CD14-positive monocyte (primary cell): ENCODE data around the gene CPLX4. TPM values are rescaled to one million over a fixed set of nuclear protein-coding genes. Genes with fewer than 3 reads are reported as not detected.

Experiments
- DNase-seq, 3 donors: peaks; one replicate each; pipeline ENCODE4 v3.0.0-alpha.2; 2011 to 2022
- H2AFZ ChIP-seq: 2 replicates; pipeline ENCODE4 v1.6.0; 2012; ENCODE audit warnings: mild to moderate bottlenecking, low read depth, low read length, inconsistent platforms; ENCODE audit not compliant: insufficient read depth, poor library complexity, severe bottlenecking
- H3K27ac ChIP-seq, 2 donors: 1 replicate in 1 of 2; 2 replicates in 1 of 2; pipeline ENCODE4 v1.5.1; 2012 to 2013; ENCODE audit warnings: low read length in 2 of 2, control low read depth in 1 of 2, inconsistent platforms in 1 of 2, low read depth in 1 of 2, mild to moderate bottlenecking in 1 of 2
- H3K27me3 ChIP-seq, 2 donors: one replicate each; pipeline versions ENCODE4 v1.6.0 to v1.6.1; 2011 to 2013; ENCODE audit warnings: low read length in 2 of 2; ENCODE audit not compliant: control insufficient read depth in 2 of 2, insufficient read depth in 2 of 2
- H3K36me3 ChIP-seq, 2 donors: replicated peaks in 1 of 2; 1 replicate in 1 of 2; 2 replicates in 1 of 2; pipeline versions ENCODE4 v1.5.1 to v1.6.1; 2012 to 2013; ENCODE audit warnings: low read length in 2 of 2, control low read depth in 1 of 2, inconsistent platforms in 1 of 2, mild to moderate bottlenecking in 1 of 2; ENCODE audit not compliant: insufficient read depth in 2 of 2, control insufficient read depth in 1 of 2
- H3K4me1 ChIP-seq, 2 donors: 1 replicate in 1 of 2; 2 replicates in 1 of 2; pipeline versions ENCODE4 v1.5.1 to v1.6.1; 2012 to 2013; ENCODE audit warnings: low read length in 2 of 2, control low read depth in 1 of 2, inconsistent platforms in 1 of 2, mild to moderate bottlenecking in 1 of 2, moderate library complexity in 1 of 2; ENCODE audit not compliant: insufficient read depth in 2 of 2, control insufficient read depth in 1 of 2
- H3K4me2 ChIP-seq: replicated peaks from 2 replicates; pipeline ENCODE3; 2012; ENCODE audit warnings: low read length, moderate library complexity, mild to moderate bottlenecking; ENCODE audit not compliant: poor library complexity, severe bottlenecking; ENCODE audit errors: extremely low read depth
- H3K4me3 ChIP-seq, 3 experiments: fragments of 200-600 bp in 1 of 3; sonication (generic) in 1 of 3; replicated peaks in 1 of 3; 1 replicate in 2 of 3; 2 replicates in 1 of 3; pipeline ENCODE4 v1.5.1; 2011 to 2013; ENCODE audit warnings: low read length in 3 of 3, mild to moderate bottlenecking in 3 of 3, control low read depth in 2 of 3, low read depth in 2 of 3, inconsistent platforms in 1 of 3, moderate library complexity in 1 of 3
- H3K79me2 ChIP-seq: 2 replicates; pipeline ENCODE4 v1.6.0; 2012; ENCODE audit warnings: mild to moderate bottlenecking, control low read depth, inconsistent platforms, low read length, moderate library complexity; ENCODE audit not compliant: insufficient read depth
- H3K9ac ChIP-seq: 2 replicates; pipeline ENCODE4 v1.6.0; 2017; ENCODE audit warnings: low read length, mild to moderate bottlenecking; ENCODE audit not compliant: insufficient read depth, poor library complexity, severe bottlenecking
- H3K9me3 ChIP-seq, 2 donors: replicated peaks in 1 of 2; 1 replicate in 1 of 2; 2 replicates in 1 of 2; pipeline versions ENCODE4 v1.5.1 to v1.6.1; 2012 to 2013; ENCODE audit warnings: low read length in 2 of 2, control low read depth in 1 of 2; ENCODE audit not compliant: control insufficient read depth in 1 of 2, insufficient read depth in 1 of 2
- H4K20me1 ChIP-seq: 2 replicates; pipeline ENCODE4 v1.6.0; 2012; ENCODE audit warnings: mild to moderate bottlenecking, low read length, control low read depth, moderate library complexity; ENCODE audit not compliant: insufficient read depth
- H3K27ac Mint-ChIP-seq, 7 donors: one replicate each; pipeline ENCODE4 v1.8.0; 2020; ENCODE audit warnings: mild to moderate bottlenecking in 7 of 7, mixed read lengths in 7 of 7, moderate library complexity in 6 of 7, inconsistent platforms in 2 of 7
- H3K27me3 Mint-ChIP-seq, 3 donors: one replicate each; pipeline ENCODE4 v1.8.0; 2021 to 2022; ENCODE audit warnings: low read depth in 3 of 3, mild to moderate bottlenecking in 3 of 3, mixed read lengths in 3 of 3, moderate library complexity in 3 of 3, inconsistent platforms in 1 of 3
- H3K36me3 Mint-ChIP-seq, 2 donors: one replicate each; pipeline ENCODE4 v1.8.0; 2020; ENCODE audit warnings: mixed read lengths in 2 of 2, inconsistent platforms in 1 of 2, mild to moderate bottlenecking in 1 of 2
- H3K4me1 Mint-ChIP-seq: one replicate; pipeline ENCODE4 v1.8.0; 2020; ENCODE audit warnings: mild to moderate bottlenecking, mixed read lengths
- H3K4me3 Mint-ChIP-seq, 2 donors: one replicate each; pipeline ENCODE4 v1.8.0; 2020; ENCODE audit warnings: mild to moderate bottlenecking in 2 of 2, mixed read lengths in 2 of 2, moderate library complexity in 1 of 2
- H3K9me3 Mint-ChIP-seq, 7 donors: one replicate each; pipeline ENCODE4 v1.8.0; 2020 to 2022; ENCODE audit warnings: mixed read lengths in 7 of 7, mild to moderate bottlenecking in 6 of 7, moderate library complexity in 6 of 7, inconsistent platforms in 2 of 7
- WGBS: methylation state at CpG from one replicate; pipeline ENCODE4 v1.1.5; 2013; ENCODE audit warnings: missing lambda C conversion rate; ENCODE audit not compliant: insufficient coverage; 5-methylcytosine and 5-hydroxymethylcytosine counted together
- intact Hi-C, 2 donors: fragments of 100-400 bp; cut with micrococcal nuclease; formaldehyde crosslinking; loops; one replicate each; pipeline versions ENCODE4 v1.15.0 to v1.15.1; 2023
- polyA plus RNA-seq, 3 donors: library from polyadenylated mRNA; depleted of rRNA in 1 of 3; unstranded in 2 of 3; stranded (reverse) in 1 of 3; fragments of 300-500 nt in 2 of 3; fragments of >200 nt in 1 of 3; fragmentation: Illumina TruSeq in 2 of 3; gene quantifications; 1 replicate in 2 of 3; 2 replicates in 1 of 3; pipeline ENCODE4 v1.2.3, GENCODE V29; 2012 to 2021
- TF ChIP-seq, protein P1 (sequence below): fragments of 200-600 bp; IDR thresholded peaks from one replicate; pipeline ENCODE4 v1.8.0; 2022; ENCODE audit warnings: antibody characterized with exemption, mild to moderate bottlenecking

The CPLX4 gene
- polyA plus RNA-seq, 3 donors: not detected

DNA sequence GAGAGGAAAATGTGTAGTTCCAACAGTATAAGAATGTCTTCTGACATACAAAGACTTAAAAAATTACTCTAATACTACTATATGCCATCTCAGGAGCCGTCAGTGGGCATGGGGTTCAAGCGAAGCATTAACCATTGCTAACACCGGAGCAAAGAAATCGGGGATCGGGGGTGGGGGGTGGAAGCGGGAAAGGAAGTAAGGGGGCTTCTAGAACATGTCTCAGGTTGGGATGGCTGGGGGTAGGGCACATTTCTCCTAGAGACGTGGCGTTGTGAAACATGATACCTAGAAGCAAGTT, 39.9 kb upstream of the CPLX4 start:
- TF ChIP-seq, protein P1, sequence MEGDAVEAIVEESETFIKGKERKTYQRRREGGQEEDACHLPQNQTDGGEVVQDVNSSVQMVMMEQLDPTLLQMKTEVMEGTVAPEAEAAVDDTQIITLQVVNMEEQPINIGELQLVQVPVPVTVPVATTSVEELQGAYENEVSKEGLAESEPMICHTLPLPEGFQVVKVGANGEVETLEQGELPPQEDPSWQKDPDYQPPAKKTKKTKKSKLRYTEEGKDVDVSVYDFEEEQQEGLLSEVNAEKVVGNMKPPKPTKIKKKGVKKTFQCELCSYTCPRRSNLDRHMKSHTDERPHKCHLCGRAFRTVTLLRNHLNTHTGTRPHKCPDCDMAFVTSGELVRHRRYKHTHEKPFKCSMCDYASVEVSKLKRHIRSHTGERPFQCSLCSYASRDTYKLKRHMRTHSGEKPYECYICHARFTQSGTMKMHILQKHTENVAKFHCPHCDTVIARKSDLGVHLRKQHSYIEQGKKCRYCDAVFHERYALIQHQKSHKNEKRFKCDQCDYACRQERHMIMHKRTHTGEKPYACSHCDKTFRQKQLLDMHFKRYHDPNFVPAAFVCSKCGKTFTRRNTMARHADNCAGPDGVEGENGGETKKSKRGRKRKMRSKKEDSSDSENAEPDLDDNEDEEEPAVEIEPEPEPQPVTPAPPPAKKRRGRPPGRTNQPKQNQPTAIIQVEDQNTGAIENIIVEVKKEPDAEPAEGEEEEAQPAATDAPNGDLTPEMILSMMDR: no peak
- H3K9ac ChIP-seq: peak overlapping the region; percentile 64
- no peaks in the 10 kb centered on the region for H4K20me1 ChIP-seq
- H3K4me1 Mint-ChIP-seq: peaks cover 25% of the 10 kb centered on the region
- peak overlapping the region in 5 of 7 donors; percentile 9 to 75 (median 61) for H3K27ac Mint-ChIP-seq
- peak overlapping the region; percentile 81 to 95 (median 83) for H3K4me3 ChIP-seq
- peaks cover 8% of the 10 kb centered on the region for H3K79me2 ChIP-seq
- H2AFZ ChIP-seq: peak overlapping the region; percentile 87
- H3K27ac ChIP-seq: no peak overlapping the region
- peaks cover 14 to 18% of the 10 kb centered on the region in 2 donors for H3K4me1 ChIP-seq
- no peaks in the 10 kb centered on the region for H3K9me3 Mint-ChIP-seq
- intact Hi-C loops: no loop called here
- H3K9me3 ChIP-seq: no peaks in the 10 kb centered on the region
- peaks cover 21 to 30% of the 10 kb centered on the region in 2 donors for H3K27me3 ChIP-seq
- DNase-seq: no peak
- peaks cover 3 to 21% of the 10 kb centered on the region in 2 donors for H3K36me3 ChIP-seq
- peak overlapping the region; percentile 87 for H3K4me2 ChIP-seq
- H3K4me3 Mint-ChIP-seq: peak overlapping the region; percentile 94 to 96
- 0% methylated on average over 7 of the region's 8 CpGs for WGBS
- peaks cover 10% of the 10 kb centered on the region in 2 donors for H3K36me3 Mint-ChIP-seq
- H3K27me3 Mint-ChIP-seq: peaks cover 1 to 7% (median 6%) of the 10 kb centered on the region in 3 donors

DNA sequence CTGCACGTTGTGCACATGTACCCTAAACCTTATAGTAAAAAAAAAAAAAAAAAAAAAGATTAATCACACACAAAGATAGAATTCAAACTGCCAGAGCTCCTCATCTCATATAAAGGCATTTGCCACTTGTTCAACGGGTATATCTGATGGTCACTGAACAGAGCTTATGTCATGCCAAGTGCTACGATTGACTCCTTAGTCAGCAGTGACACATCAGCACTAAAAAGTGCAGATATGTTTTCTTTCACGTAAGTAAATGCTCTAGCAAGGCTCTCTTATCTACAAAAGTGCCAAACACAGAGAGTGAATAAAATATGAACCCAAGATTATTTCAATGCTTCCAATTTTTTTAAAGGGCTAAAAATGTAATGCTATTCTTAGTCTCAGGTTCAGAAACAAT, 39.5 kb upstream of the CPLX4 start:
- intact Hi-C loops: no loop called here
- Histone ChIP-seq H3K9me3 (no peaks in the 10 kb centered on the region), H3K27me3 (peaks cover 17 to 26% of the 10 kb centered on the region in 2 donors), H3K4me1 (peaks cover 14 to 18% of the 10 kb centered on the region in 2 donors), H3K79me2 (peaks cover 8% of the 10 kb centered on the region), H3K9ac (no peak overlapping the region), H2AFZ (peak overlapping the region; percentile 87), H4K20me1 (no peaks in the 10 kb centered on the region), H3K36me3 (peaks cover 3 to 25% of the 10 kb centered on the region in 2 donors), H3K4me3 (peak overlapping the region in 1 of 3 experiments; percentile 81), H3K27ac (no peak overlapping the region), H3K4me2 (peak overlapping the region; percentile 87)
- H3K36me3 Mint-ChIP-seq: peaks cover 14% of the 10 kb centered on the region in 2 donors
- DNase-seq: peak in 1 of 3 donors; percentile 26
- WGBS: 17% methylated on average over 2 of the region's 4 CpGs
- H3K9me3 Mint-ChIP-seq: no peaks in the 10 kb centered on the region
- peaks cover 25% of the 10 kb centered on the region for H3K4me1 Mint-ChIP-seq
- TF ChIP-seq, protein P1: no peak
- H3K4me3 Mint-ChIP-seq: peak overlapping the region in 1 of 2 donors; percentile 94
- H3K27ac Mint-ChIP-seq: no peak overlapping the region
- peaks cover 1 to 6% (median 4%) of the 10 kb centered on the region in 3 donors for H3K27me3 Mint-ChIP-seq
